ENCODE data around the gene GLB1L3.
"Not testable (repeated sequence)": the region's sequence is repeated elsewhere in the genome, so short reads cannot be mapped to it uniquely, and the experiment has no call there.

Gene GLB1L3

DNA sequence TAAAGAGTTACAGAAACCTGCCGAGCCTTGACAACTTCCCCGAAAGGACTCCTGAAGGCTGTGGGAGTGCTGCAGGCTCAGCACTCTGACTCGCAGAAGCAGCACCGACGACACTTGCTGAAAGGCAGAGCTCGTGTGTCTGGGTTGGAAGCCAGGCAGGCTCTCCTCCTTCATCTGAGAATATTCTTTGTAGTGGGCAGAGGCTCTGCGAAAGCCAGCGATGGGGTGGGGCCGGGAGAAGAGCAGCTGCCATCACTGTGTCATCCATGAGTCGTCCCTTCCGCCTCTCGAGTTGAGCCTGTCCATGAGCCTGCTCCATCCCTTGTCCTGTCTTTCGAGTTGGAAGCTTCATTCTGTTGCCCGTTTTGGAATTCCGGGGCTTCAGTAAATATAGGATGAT is 67.5 kb downstream of the GLB1L3 start:
- DNase-seq (ENCODE audit: low spot score), result no peak

DNA sequence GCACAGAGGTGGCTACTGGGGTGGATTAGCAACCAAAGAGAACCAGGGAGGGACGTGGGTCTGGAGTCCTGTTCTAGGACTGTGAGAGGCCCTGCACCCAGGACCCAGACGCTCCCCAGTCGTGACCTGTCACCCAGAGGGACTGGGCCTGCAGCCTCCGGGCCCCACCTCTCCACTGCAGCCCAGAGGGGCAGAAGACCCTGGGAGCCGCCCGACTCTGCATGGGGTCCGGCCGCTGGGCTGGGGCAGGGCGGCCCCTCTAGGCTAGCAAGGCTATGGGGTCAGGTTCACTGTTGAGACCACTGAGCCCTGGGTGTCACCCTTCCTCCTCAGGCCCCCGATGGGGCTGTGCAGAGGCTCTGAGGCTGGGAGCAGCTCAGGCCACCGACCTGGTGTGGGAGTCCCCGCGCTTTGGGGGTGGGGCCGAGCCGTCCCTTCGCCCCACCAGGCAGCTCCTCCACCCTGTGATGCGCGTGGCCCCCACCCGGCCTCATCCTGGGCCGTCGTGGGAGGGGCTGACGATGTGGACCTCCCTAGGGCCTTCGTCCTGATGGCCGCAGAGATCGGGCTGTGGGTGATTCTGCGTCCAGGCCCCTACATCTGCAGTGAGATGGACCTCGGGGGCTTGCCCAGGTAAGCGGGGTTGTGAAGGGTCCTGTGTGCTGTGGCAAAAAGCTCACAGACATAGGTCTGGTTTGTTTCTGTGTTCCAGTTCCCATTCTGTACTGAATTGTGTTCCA is 68.5 kb downstream of the GLB1L3 start:
- DNase-seq (ENCODE audit: low spot score), result not testable (repeated sequence)

DNA sequence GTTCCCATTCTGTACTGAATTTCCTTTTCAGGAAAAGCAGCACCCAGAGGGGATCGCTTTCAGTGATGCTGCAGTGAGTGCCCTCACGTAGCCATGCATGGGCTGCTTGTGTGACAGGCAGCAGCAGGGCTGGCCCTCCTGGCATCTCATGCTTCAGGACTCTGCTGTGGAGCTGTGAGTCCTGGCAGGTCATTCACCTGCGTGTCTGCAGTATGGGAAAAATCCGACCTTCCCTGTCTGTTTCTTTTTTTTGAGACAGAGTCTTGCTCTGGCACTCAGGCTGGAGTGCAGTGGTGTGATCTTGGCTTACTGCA is 69.0 kb downstream of the GLB1L3 start:
- DNase-seq (ENCODE audit: low spot score), result no peak

DNA sequence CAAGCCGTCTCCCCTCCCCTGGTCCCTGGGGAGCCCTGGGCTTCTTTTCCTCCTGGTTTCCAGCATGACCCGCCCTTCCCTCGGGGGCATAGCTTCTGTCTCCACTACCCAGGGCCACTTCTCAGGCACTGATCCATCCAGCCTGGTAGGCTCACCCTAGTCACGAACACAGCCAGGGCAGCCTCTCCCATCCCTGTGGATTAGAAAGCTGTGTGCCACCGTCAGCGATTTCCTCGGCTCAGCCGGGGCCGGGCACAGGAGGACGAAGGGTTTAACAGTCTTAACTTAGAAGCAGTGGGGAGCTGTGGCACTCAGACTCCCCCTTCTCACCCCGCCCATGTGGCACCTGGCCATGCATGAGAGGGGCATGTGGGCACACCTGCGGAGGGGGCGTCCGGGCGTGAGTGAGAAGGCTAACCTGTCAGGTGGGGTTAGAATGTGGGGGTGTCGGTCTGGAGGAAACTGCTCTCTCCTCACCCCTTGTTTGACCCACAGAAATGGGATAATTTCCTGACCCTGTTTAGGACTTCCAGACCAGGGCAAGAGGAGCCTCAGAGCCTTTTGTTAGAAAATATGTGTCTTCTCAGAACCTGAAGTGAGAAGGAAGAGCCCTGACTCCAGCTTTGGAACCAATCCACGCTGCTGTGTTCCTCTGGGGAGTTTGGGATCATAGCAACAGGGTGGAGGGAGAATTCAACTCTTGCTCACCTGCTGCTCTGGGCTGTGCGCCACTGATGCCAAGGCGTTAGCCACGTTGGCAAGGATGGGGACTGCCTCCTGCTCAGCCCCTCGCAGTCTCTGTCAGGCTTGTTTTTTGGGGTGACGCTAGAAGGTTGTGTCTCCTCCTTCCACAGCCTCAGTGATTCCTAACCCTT is 70.2 kb downstream of the GLB1L3 start:
- no peak for DNase-seq (ENCODE audit: low spot score)

DNA sequence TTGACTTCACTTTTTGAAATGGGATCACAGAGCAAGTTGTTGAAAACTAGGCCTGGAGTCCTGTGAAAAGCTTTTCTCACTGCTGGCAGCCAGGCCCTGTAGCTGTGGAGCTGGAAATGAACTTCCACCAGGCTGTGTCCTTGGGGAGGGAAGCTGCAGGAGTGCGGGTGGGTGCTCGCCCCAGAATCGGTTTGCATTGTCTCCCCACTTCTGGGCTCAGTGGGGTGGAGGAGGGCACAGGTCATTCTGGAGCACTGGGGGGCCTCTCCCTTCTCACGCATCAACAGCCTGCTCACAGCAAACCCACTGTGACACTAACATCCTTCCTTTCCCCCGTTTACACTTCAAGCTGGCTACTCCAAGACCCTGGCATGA is 70.8 kb downstream of the GLB1L3 start:
- DNase-seq (ENCODE audit: low spot score), result no peak

DNA sequence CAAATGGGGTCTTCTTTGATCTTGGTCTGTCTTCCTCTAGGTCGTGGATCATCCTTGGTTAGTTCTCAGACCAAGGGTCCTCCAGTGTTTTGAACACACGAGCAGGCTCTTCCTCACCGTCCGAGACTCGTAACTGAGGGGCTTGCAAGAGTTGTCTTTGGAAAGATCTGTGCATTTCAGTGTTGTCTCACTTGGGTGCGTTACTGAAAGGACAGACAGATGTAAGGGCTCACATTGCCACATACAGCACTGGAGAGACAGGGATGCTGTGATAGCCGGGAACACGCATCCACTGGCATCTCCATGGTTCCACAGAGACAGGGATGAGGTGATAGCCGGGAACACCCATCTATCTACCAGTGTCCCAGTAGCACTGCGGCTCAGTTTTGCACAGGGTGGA is 71.3 kb downstream of the GLB1L3 start:
- DNase-seq (ENCODE audit: low spot score), result no peak

DNA sequence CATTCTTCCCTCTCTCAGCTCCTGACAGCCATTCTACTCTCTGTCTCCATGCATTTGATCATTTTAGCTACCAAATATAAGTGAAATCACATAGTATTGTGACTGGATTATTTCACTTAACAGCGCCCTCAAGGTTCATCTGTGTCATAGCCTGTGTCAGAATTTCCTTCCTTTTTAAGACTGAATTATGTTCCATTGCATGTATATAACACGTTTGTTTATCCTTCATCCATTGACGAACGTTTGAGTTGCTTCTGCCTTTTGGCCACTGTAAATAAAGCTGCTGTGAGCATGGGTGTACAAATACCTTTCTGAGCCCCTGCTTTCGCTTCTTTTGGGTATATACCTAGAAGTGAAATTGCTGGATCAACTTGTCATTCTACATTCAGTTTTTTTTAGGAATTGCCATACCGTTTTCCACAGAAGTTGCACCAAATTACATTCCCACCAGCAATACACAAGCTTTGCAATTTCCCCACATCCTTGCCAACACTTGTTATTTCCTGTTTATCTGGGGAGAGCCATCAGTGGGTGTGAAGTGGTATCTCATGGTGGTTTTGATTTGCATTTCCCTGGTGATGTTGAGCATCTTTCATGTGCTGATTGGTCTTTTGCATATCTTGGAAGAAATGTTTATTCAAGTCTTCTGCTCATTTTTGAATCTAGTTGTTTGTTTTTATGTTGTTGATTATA is 73.1 kb downstream of the GLB1L3 start:
- no peak for DNase-seq (ENCODE audit: low spot score)

DNA sequence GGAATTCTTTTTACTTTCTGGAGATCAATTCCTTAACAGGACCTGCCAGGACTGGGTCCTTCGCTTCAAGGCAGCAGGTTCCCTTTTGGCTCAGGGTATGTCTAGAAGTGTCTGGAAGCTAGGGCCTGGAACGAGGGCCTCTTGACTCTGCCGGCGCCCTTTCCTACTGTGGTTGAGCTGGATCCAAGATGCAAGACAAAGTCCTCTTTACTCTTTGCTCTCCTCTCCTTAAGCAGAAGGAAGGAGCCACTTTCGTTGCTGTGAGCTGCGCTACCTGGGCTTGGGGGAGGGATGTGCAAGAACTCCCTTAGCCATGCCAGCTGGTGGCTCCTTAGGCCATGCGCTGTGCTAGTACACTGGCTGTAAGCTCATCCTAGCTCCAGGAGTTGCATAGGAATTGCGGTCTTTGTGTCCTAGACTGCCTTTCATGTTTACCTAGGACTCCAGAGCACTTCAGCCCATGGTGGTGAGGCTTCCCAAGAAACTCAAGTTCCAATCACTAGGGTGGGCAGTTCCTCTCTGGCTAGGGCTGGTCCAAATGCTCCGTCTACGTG is 73.7 kb downstream of the GLB1L3 start:
- DNase-seq (ENCODE audit: low spot score), result no peak

DNA sequence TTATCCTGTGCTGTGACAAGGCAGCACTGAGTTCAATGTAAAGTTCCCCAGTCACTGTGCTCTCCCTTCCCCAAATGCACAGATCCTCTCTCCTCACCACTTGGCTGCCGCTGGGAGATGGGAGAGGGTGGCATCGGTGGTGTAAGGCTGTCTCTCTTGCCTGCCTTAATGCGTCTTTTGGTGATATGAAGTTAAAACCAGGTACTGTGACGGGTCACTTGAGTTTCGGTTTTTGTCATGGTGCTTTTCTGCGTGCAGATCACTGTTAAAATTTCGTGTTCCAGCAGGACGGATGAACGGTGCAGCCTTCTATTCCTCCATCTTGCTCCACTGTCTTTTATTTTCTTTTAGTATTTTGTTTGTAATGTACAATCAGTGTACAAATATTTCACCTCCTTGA is 74.2 kb downstream of the GLB1L3 start:
- no peak for DNase-seq (ENCODE audit: low spot score)

DNA sequence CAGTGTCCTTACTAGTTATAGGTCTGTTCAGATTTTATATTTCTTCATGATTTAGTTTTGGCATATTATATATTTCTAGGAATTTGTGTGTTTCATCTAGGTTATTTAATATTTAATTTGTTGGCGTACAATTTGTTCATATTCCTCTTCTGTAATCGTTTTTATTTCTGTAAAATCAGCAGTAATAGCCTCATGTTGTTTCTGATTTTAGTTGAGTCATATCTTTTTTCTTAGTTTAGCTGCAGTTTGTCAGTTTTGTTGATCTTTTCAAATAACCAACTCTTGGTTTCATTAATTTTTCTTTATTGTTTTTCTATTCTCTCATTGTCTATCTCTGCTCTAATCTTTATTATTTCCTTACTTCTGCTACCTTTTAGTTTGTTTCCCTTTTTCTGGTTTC is 75.9 kb downstream of the GLB1L3 start:
- DNase-seq (ENCODE audit: low spot score), result no peak

DNA sequence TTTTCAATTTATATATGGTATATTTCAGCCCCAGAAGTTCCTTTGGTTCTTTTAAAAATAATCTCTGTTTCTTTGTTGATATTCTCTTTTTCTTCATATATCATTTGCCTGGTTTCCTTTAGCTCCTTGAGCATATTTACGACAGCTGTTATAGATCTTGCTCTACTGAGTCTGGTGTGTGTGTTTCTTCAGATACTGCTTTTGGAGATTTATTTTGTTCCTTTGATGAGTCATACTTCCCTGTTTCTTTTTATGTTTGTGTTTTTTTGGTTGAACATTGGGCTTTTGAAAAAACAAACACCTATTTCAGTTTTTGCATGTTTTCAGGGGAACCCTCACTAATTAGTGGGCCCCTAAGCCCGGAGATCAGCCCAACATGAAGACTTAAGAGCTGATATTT is 79.0 kb downstream of the GLB1L3 start:
- DNase-seq (ENCODE audit: low spot score), result no peak

DNA sequence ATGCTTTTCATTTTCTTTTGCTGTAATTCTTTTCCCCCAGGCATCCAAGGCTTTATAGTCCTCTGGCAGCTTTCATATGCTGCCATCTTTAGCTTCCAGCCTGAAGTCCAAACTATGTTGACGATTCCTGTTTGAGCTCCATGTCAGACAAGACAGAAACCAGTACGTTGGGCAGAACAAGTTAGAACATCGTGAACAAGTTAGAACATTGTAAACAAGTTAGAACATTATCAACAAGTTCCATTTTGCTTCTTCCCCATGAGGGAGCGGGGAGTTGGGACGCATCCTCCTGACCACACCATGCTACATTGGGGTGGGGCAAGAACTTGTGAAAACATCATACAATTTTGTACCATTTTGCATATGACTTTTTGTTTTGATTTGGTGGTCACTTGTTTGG is 79.5 kb downstream of the GLB1L3 start:
- DNase-seq (ENCODE audit: low spot score), result no peak

DNA sequence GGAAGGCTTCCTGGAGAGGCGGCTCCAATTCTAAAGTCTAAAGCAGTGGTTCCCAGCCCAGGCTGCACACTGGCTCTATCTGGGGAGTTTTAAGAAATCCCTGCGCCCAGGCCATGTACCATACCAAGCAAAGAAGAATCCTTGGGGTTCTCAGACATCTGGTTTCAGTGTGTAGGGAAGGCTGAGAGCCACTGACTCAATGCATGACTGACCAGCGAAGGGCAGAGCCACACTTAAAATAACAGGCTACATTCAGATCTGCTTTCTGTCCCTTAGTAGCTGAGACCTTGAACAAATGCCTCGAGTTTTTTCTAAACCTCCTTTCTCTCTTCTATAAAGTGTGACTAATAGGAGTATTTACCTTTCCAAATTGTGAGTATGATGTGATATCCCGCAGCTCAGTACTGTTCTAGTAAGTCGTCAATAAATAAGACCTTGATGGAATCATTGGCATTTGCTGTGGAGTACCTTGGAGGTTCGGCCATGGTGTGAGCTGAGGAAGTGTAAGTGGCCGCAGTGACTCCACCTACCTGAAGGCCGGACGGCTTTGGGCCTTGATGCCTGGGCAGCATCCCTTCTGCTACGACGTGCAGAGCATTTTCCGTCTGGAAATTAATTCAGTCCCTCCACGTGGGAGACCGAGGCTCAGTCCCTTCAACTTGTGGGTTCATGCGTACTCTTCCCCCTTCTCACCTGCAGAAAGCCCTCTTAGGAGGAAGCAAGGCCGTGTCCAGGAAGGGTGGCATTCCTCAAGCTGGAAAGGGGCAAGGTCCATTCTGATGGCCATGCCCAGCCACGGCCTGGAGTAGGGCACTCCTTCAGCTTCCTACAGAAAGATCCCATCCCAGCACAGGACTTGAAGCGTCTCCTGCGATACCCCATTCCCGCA is 80.7 kb downstream of the GLB1L3 start:
- no peak for DNase-seq (ENCODE audit: low spot score)

DNA sequence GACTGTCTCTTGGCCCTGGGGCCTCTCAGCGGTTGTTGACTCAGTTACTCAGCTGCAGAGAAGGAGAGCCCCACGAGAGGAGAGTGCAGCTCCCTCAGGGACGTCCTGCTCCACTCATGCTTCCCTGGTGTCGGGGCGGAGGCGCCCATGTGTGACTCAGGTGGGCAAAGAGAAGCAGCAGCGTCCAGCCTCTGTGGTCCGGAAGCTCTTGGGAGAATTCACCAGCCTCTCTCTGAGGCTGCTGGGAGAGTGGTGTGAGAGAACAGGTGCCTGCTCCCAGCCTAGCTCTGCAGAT is 81.3 kb downstream of the GLB1L3 start:
- no peak for DNase-seq (ENCODE audit: low spot score)

DNA sequence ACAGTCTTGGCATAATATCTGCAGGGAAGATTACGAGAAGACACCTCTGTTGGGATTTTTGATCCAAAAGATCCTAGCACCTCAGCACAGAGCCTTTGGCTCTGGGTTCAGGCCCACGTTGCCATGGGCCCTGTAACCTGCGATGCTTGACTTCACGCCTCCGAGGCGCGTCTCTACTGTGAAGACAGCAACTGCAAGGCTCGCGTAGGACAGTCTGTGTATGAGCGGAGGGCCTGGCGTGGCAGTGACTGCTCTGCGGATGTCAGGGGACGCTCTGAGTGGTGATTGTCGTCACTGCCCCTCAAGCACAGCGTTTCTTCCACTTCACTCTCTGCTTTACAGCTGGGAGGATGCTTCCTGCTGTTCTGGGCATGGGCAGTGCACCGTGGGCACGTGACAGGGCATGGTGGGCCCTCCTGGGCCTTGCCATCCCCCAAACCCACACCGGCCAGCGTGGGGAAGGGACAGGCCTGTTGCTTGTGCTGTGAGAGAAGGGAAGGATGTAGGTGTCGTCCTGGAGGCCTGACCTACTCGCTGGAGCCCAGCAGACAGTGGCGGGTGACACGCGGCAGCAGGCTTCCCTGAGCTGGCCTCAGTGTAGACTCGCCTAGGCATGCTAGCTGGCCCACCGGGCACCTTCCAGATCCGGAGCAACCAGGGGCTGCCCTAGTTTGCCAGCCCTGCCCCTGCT is 82.1 kb downstream of the GLB1L3 start:
- DNase-seq (ENCODE audit: low spot score), result no peak

DNA sequence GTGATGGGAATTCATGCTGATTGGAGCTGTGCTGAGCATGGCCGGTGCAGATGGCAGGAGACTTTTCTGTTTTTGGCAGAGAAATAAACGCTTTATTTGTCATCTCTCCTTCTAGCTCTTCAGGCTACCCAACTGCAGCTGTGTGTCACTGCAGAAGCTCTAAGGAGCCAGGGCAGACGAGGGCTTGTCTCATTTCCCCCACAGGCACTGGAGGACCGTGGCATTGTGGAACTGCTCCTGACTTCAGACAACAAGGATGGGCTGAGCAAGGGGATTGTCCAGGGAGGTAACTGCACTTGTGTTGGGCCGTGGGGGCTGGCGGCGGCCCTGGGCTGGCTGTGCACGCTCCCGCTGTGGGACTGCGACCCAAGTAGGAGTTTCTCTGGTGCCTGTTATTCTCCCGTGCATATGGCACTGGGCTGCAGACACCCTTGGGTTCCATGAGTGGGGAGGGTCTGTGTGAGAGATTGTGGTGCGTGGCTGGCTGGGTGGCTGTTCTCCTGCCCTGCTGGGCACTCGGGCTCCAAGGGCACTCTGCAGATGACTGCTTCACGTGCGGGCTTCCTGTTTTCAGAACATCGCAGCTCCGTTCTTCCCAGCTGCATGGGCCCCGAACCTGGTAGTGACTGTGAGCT is 82.8 kb downstream of the GLB1L3 start:
- DNase-seq (ENCODE audit: low spot score), result no peak

DNA sequence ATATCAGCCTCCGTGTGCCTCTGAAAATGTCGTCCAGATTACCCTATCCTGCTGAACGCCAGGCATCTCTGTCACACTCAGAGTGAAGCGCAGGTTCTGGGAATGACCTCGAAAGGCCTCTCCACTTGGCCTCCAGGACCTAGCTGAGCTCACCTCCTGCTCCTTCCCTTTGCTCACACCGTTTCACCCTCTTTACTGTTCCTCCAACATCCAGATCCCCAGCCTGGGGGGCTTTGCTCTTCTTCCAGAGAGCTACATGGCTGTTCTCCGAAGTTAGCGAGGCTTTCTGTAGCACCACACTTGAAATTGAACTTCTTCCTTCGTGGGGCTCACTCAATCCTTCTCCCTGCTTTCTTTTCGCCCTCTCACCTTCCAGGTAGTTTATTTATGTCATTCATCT is 83.5 kb downstream of the GLB1L3 start:
- DNase-seq (ENCODE audit: low spot score), result no peak

DNA sequence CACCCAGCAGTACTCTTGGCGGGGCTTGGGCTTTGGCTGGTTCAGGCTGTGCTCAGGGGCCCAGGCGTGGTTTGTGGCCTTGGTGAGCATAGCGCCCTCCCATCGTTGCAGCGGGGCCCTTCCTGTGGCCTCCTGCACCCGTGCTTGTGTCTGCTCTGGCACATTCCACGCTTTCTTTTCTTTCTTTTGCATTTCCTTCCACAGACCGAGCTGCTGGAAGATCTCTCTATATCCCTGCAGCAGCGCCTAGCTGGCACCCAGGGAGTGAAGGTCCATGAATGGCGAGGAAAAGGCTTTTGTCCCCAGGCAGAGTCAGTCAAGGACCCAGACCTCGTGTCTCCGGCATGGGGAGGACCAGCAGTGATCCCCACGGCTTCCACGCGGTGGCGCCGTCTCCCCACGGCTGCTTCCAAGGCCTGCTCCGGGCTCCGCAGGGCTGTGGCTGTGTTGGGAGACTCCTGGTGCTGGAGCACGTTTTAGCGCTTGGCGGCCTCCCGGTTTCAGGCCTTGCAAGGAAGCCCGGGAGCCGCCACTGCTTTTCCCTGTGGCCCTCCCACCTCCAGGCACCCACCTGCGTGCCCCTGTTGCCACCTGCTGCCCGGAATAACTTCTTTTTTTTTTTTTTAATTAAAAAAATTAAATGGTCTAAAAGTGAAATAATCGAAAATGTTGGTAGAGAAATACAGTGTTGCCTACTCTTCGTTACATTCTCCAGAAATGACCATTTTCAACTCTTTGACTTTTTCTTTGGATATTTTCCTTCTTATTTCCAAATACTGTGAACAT is 84.1 kb downstream of the GLB1L3 start:
- DNase-seq (ENCODE audit: low spot score), result peak; percentile 74

DNA sequence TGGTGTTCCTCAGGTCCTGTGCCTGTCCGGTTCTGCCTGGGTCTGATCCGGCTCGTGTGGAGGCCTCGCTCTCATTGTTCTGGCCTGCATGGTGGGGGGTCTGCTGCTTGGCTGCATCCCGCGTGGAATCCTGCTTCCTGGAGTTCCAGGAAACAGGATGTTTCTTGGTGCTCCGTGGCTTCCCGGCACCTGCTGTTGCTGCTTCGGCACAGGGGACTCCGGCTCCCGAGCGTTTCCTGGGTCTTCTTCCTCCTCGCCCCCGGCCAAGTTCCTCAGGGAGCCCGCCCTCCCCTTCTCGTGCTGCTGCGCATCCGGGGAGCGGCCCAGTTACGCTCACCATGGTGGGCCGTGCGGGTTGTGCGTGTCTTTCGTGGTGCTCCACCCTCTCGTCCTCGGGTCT is 85.5 kb downstream of the GLB1L3 start:
- DNase-seq (ENCODE audit: low spot score), result no peak

Data from putamen (tissue), 1 donor.